SK-MEL-5 (cell line): ENCODE data around the gene CDH26. TPM values are rescaled to one million over a fixed set of nuclear protein-coding genes. Genes with fewer than 3 reads are reported as not detected.
A peak's percentile ranks its signal among the peaks of the same experiment; 100 is the strongest.
"Not testable (repeated sequence)": the region's sequence is repeated elsewhere in the genome, so short reads cannot be mapped to it uniquely, and the experiment has no call there.

Experiments used
- DNase-seq: peaks from one replicate; pipeline ENCODE4 v3.0.0-alpha.2; 2016; ENCODE audit warnings: low read depth, low spot score
- in situ Hi-C: cut with HindIII; loops from 2 replicates; pipeline ENCODE4 v1.10.0; 2016; ENCODE audit warnings: low sequenced_read_pairs, high pct_unique_total_duplicates, low pct_unique_long_range_greater_than_20kb
- total RNA-seq: library from RNA; depleted of rRNA; stranded (reverse); fragments of >200 nt; shearing (Covaris generic); gene quantifications from 2 replicates; pipeline ENCODE4 v1.2.3, GENCODE V29; 2014

The CDH26 gene
- total RNA-seq, 1 experiment from 2014 or later: 0.45 TPM

DNA sequence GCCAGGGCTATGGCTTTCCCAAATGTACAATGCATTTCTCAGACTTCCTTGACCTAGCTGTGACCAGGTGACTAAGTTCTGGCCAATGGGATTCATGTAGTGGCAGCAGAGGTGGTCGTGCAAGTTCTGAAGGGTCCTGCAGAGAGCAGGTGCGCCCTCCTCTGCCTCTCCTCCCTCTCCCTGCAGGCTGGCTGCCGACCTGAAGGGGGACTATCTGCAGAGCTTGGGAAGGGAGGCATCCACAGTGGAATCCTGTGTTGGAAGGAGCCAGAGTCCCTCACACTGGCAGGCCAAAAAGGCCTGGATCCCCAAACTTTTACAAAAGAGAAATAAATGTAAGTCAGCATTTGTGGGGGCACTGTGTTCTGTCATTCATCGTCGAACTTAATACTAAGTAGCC, 66.6 kb downstream of the CDH26 start:
- in situ Hi-C loops: no loop called here
- DNase-seq: no peak

DNA sequence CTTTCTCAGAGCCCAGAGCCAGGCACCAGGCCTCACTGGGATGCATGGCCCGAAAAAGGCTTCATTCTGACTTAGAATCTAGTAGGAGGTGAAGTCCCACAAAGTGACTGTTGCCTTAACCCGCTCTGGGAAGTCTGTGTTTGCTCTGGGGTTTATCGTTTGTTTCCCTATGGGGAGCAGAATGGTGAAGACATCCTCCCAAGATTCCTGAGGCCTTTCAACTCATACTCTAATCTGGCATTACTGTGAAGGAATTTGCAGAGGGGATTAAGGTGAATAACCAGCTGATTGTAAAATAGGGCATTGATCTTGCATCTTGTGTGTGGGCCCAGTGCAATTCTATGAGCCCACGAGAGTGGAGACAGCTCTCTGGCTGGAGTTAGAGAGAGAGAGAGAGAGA, 67.8 kb downstream of the CDH26 start:
- in situ Hi-C loops: no loop called here
- no peak for DNase-seq

DNA sequence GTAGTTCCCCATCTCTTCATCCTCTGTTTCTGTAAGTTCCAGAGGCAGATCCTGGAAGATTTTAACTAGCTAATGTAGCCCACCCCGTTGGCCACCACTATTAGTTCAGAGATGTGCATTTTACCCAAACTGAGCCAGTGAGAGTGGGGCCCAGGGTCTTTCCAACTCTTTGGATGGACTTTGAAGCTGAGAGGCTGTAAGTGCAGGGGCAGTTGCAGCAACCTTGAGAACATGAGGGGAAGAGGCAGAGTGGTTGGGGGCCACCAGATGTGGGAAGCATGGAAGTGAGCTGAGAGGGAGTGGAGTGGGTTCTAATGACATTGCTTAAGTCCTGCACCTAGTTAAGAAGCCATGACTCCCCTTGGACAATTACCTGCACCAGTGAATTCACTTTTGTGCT, 72.2 kb downstream of the CDH26 start:
- DNase-seq: no peak
- in situ Hi-C loops: no loop called here

GRCh38 chr20:60031107-60031506, 72.9 kb downstream of the CDH26 start:
- in situ Hi-C loops: no loop called here
- no peak for DNase-seq

DNA sequence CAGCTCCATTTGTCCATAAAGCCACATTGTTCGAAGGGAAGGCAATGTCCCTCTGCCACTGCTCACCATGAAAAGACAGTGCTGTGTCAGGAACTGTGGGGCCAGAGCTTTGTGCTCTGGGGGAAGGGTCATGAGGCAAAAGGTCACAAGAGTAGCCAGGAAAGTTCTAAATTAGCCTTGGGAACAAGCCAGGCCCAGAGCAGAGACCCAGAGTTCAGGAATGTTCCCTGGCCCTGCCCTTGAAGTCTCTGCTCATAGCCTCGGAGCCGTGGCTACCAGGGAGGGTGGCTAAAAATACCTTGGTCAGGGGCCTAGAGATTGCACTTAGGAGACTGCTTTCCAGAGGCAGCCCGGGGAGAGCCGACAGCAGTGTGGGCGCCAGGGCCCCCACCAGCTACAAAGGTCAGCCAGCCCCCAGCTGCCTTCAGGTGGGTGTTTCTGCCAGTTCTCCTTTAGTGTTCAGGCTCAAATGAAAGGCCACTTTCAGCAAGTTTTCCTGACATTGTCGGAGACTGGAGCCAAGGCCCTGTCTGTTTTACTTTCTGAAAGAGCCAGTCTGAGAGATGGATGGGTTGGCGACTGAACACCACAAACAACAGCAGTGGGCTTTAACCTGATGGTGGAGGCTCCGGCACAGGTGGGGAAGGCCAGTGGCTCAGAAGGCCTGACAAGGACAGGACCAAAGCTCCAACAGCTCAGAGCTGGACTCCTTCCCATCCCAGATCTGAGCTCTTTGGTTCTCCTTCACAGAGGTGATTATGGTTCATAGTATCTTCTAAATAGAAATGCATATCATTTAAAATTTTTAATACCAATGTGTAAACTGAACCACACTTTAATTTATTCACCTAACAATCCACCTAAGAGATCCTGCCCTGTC, 76.2 kb downstream of the CDH26 start:
- DNase-seq: no peak
- in situ Hi-C loops: no loop called here

GRCh38 chr20:60035486-60035885, 77.3 kb downstream of the CDH26 start:
- no peak for DNase-seq
- in situ Hi-C loops: no loop called here

- no peak for DNase-seq
- in situ Hi-C loops: no loop called here
These were observed 78.1 kb downstream of the CDH26 start for GRCh38 chr20:60036346-60036745.

DNA sequence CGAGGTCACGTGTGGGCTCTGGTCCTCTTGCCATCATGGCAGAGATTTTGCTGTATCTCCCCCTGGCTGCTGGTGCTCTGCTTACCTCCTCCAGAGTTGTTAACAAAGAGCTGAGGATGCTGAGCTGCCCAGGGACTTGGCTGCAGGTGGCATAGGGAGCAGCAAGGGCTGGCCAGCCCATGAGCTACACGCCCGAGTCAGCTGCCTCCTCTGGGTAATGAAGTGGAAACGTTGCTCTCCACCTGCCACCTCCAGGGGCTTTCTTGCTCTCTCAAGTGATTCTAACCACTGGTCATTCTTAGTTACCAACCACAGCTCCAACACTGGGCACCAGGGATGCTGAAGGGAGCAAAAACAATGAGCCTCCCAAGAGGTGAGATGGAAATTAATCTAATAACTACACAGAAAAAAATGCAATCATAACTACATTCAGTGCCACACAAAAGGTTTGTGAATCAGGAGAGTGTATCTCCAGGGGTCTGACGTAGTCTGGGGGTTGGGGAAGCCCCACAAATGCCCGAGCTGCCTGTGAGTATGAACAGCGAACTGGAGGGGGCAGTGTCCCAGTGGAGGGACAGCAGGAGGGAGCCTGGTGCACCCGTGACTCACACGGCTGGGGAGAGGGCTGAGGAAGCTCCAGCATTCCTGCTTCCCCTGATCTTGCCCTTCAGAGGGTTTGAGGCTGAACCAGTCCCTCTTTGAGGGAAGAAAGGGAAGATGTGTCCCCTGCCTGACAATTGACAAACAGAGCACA, 78.7 kb downstream of the CDH26 start:
- in situ Hi-C loops: no loop called here
- DNase-seq: peak; percentile 25

DNA sequence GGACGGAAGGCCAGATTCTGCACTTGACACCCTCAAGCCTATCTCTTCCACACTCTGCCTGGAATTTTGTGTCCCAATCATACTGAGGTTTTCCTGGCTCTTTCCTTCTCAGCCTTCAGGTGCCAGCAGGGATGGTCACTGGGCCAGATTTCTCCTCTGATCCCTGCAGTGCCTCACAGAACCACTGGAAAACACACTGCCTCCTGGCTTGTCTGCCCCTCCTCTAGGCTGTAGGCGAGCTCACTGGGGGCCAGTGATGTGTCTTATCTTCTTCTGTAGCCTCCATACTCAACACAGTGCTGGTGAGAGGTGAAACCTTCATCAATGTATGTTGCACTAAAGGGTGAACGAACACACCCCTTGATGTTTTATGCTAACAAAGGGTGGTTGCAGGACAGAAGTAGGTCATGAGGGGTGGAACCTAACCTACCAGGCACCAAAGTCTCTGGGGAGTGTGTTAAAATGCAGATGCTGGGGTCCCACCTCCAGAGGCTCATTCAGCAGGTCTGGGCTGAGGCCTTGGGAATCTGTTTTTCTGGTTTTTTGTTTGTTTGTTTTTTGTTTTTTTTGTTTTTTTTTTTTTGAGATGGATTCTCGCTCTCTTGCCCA, 80.3 kb downstream of the CDH26 start:
- in situ Hi-C loops: no loop called here
- DNase-seq: no peak

GRCh38 chr20:60039526-60039925, 81.3 kb downstream of the CDH26 start:
- no peak for DNase-seq
- in situ Hi-C loops: no loop called here

- in situ Hi-C loops: no loop called here
- DNase-seq: no peak
These were observed 82.4 kb downstream of the CDH26 start for GRCh38 chr20:60040471-60041162.

GRCh38 chr20:60041436-60042165, 83.4 kb downstream of the CDH26 start:
- in situ Hi-C loops, DNase-seq: not testable (repeated sequence)

DNA sequence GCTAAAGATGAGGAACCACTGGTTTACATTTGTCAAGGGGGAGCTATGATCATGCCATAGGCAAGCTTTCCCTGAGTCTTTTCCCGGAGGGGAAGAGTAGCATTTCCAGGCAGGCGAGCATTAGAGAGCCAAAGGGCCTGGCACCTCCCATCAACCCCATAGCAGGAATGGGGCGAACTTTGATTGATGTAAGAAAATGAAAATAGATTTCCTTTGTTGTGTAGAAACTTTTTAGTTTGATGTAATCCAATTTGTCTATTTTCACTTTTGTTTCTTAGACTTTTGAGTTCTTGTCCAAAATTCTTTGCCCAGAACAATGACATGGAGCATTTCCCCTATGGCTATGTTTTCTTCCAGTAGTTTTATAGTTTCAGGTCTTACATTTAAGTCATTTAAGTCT, 85.2 kb downstream of the CDH26 start:
- no peak for DNase-seq
- in situ Hi-C loops: no loop called here

DNA sequence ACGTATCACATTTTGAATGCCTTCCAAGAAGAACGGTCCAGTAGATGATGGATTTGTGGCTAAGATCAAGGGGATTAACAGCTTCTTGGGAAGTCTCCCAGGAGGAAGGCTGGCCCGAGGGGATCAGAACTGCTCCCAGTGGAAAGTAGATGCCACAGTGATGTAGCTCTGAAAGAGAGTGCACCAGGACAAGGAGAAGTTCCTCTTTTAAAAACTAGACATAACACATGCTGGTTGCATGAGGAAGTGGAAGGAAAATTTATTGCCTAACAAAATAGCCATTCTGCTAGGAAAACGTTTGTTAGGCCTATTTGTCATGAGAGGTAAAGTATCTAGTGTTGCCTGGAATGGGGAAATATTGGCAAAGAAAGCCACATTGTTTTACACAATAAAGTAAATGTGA, 87.8 kb downstream of the CDH26 start:
- no peak for DNase-seq
- in situ Hi-C loops: no loop called here

- DNase-seq: no peak
- in situ Hi-C loops: no loop called here
These were observed 88.2 kb downstream of the CDH26 start for GRCh38 chr20:60046436-60046835.

- in situ Hi-C loops: no loop called here
- no peak for DNase-seq
These were observed 88.6 kb downstream of the CDH26 start for GRCh38 chr20:60046860-60047259.
